ENCODE measurements around the gene RAMACL. TPM values are rescaled to one million over a fixed set of nuclear protein-coding genes. Genes with fewer than 3 reads are reported as not detected.

RAMACL gene
- total RNA-seq, 1 donor from 2014 or later: 1.7 TPM

GRCh38 chr6:166612471-166612881, 26.0 kb upstream of the RAMACL start:
- Mint-ChIP-seq H3K27me3 (no peaks in the 10 kb centered on the region), H3K4me1 (ENCODE audit: low read depth) (peaks cover 7% of the 10 kb centered on the region), H3K27ac (no peak overlapping the region), H3K4me3 (ENCODE audit: low read depth) (no peak overlapping the region), H3K36me3 (ENCODE audit: insufficient read depth) (peaks cover 6% of the 10 kb centered on the region), H3K9me3 (ENCODE audit: low read depth) (no peaks in the 10 kb centered on the region)
- TF ChIP-seq CTCF (IDR thresholded peaks at IDR 0.05; ENCODE audit: unreplicated experiment): no peak
- DNase-seq (ENCODE audit: low spot score, unreplicated experiment): no peak

- H3K27me3 Mint-ChIP-seq: no peaks in the 10 kb centered on the region
- peaks cover 6% of the 10 kb centered on the region for H3K36me3 Mint-ChIP-seq (ENCODE audit: insufficient read depth)
- H3K27ac Mint-ChIP-seq: no peak overlapping the region
- no peak for DNase-seq (ENCODE audit: low spot score, unreplicated experiment)
- H3K4me3 Mint-ChIP-seq (ENCODE audit: low read depth): no peak overlapping the region
- TF ChIP-seq CTCF (IDR thresholded peaks at IDR 0.05; ENCODE audit: unreplicated experiment): no peak
- H3K4me1 Mint-ChIP-seq (ENCODE audit: low read depth): peaks cover 7% of the 10 kb centered on the region
- no peaks in the 10 kb centered on the region for H3K9me3 Mint-ChIP-seq (ENCODE audit: low read depth)
These were observed 25.2 kb upstream of the RAMACL start for GRCh38 chr6:166611631-166612030.

- H3K4me3 Mint-ChIP-seq (ENCODE audit: low read depth): no peak overlapping the region
- H3K36me3 Mint-ChIP-seq (ENCODE audit: insufficient read depth): peaks cover 6% of the 10 kb centered on the region
- DNase-seq (ENCODE audit: low spot score, unreplicated experiment): no peak
- peaks cover 6% of the 10 kb centered on the region for H3K4me1 Mint-ChIP-seq (ENCODE audit: low read depth)
- no peak overlapping the region for H3K27ac Mint-ChIP-seq
- TF ChIP-seq CTCF (IDR thresholded peaks at IDR 0.05; ENCODE audit: unreplicated experiment): no peak
- H3K9me3 Mint-ChIP-seq (ENCODE audit: low read depth): no peaks in the 10 kb centered on the region
- no peaks in the 10 kb centered on the region for H3K27me3 Mint-ChIP-seq
These were observed 23.6 kb upstream of the RAMACL start for GRCh38 chr6:166610069-166610468.

GRCh38 chr6:166608774-166609173, 22.3 kb upstream of the RAMACL start:
- H3K4me1 Mint-ChIP-seq (ENCODE audit: low read depth): peaks cover 2% of the 10 kb centered on the region
- H3K4me3 Mint-ChIP-seq (ENCODE audit: low read depth): no peak overlapping the region
- no peaks in the 10 kb centered on the region for H3K27me3 Mint-ChIP-seq
- no peak for DNase-seq (ENCODE audit: low spot score, unreplicated experiment)
- no peak overlapping the region for H3K27ac Mint-ChIP-seq
- peaks cover 3% of the 10 kb centered on the region for H3K36me3 Mint-ChIP-seq (ENCODE audit: insufficient read depth)
- no peak for TF ChIP-seq CTCF (IDR thresholded peaks at IDR 0.05; ENCODE audit: unreplicated experiment)
- no peaks in the 10 kb centered on the region for H3K9me3 Mint-ChIP-seq (ENCODE audit: low read depth)

- H3K9me3 Mint-ChIP-seq (ENCODE audit: low read depth): no peaks in the 10 kb centered on the region
- no peak for DNase-seq (ENCODE audit: low spot score, unreplicated experiment)
- H3K27ac Mint-ChIP-seq: no peak overlapping the region
- H3K27me3 Mint-ChIP-seq: no peaks in the 10 kb centered on the region
- TF ChIP-seq CTCF (IDR thresholded peaks at IDR 0.05; ENCODE audit: unreplicated experiment): no peak
- H3K4me3 Mint-ChIP-seq (ENCODE audit: low read depth): no peak overlapping the region
- no peaks in the 10 kb centered on the region for H3K4me1 Mint-ChIP-seq (ENCODE audit: low read depth)
- H3K36me3 Mint-ChIP-seq (ENCODE audit: insufficient read depth): peaks cover 2% of the 10 kb centered on the region
These were observed 19.3 kb upstream of the RAMACL start for GRCh38 chr6:166605752-166606151.

All from progenitor cell of endocrine pancreas (in vitro differentiated cells).